Hematopoietic multipotent progenitor cell treated with erythropoietin and hydrocortisone succinate and interleukin-3 and kit ligand, for 8 days (in vitro differentiated cells): ENCODE results near the gene CLN3.
"Not testable (repeated sequence)": the region's sequence is repeated elsewhere in the genome, so short reads cannot be mapped to it uniquely, and the experiment has no call there.

ENCODE experiments used
- DNase-seq: peaks from one replicate; pipeline ENCODE4 v3.0.0-alpha.2; 2015

CLN3 gene

GRCh38 chr16:28494121-28494851 is 2.4 kb upstream of the CLN3 start, which contains the start of gene APOBR:
TSS of gene APOBR (plus strand) at chr16:28494643. CDS start at chr16:28494682, 39 bp downstream.
- DNase-seq, result peak; percentile 71

GRCh38 chr16:28492511-28492910 is 637 bp upstream of the CLN3 start:
- DNase-seq, result no peak

- peak; percentile 49 for DNase-seq
These were observed 474 bp downstream of the CLN3 start for GRCh38 chr16:28491230-28491969.

- DNase-seq, result no peak
These were observed 5.6 kb downstream of the CLN3 start for GRCh38 chr16:28486266-28486665.

- not testable (repeated sequence) for DNase-seq
These were observed 8.5 kb downstream of the CLN3 start for GRCh38 chr16:28483361-28483760.

GRCh38 chr16:28482026-28482425 is 9.8 kb downstream of the CLN3 start:
- no peak for DNase-seq

GRCh38 chr16:28478506-28479180 is 13.2 kb downstream of the CLN3 start:
- no peak for DNase-seq

GRCh38 chr16:28477311-28477920 is 14.5 kb downstream of the CLN3 start:
- DNase-seq, result no peak

GRCh38 chr16:28475221-28475620 is 16.7 kb downstream of the CLN3 start:
- DNase-seq, result no peak

GRCh38 chr16:28473714-28474265 is 18.1 kb downstream of the CLN3 start:
- DNase-seq, result no peak

GRCh38 chr16:28447081-28447480 is 44.8 kb downstream of the CLN3 start:
- DNase-seq, result not testable (repeated sequence)

- not testable (repeated sequence) for DNase-seq
These were observed 45.5 kb downstream of the CLN3 start for GRCh38 chr16:28446388-28446787.

- not testable (repeated sequence) for DNase-seq
These were observed 47.9 kb downstream of the CLN3 start for GRCh38 chr16:28443943-28444342.

- DNase-seq, result not testable (repeated sequence)
These were observed 53.0 kb downstream of the CLN3 start for GRCh38 chr16:28438899-28439298.

GRCh38 chr16:28435340-28435739 is 56.5 kb downstream of the CLN3 start:
- not testable (repeated sequence) for DNase-seq
